ENCODE data around the gene FHOD3. TPM values are rescaled to one million over a fixed set of nuclear protein-coding genes. Genes with fewer than 3 reads are reported as not detected.
A peak's percentile ranks its signal among the peaks of the same experiment; 100 is the strongest.

Gene FHOD3
- total RNA-seq, 3 donors from 2014 or later, result 2.7 to 14.4 (median 4.0) TPM

DNA sequence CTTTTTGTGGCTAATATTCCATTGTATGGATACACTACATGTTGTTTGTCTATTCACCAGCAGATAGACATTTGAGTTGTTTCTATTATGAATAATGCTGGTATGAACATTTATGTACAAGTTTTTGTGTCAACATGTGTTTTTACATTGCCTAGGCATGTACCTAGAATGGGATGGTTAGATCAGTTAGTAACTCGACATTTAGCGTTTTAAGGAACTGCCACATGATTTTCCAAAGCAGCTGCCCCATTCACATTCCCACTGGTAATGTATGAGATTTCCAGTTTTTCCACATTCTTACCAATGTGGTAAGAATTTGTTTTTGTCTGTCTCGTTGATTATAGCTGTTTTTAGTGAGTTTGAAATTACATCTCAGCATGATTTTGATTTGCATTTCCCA lies 112.8 kb downstream of the FHOD3 start:
- DNase-seq (no peak), ATAC-seq (no peak)
- Histone ChIP-seq H3K4me1 (ENCODE audit: low read depth) (no peaks in the 10 kb centered on the region), H3K36me3 (ENCODE audit: low read depth) (no peaks in the 10 kb centered on the region), H3K4me3 (no peak overlapping the region), H3K9me3 (no peaks in the 10 kb centered on the region)
- intact Hi-C loops (cut with DNase I, micrococcal nuclease), result no loop called here
- TF ChIP-seq, protein P1, sequence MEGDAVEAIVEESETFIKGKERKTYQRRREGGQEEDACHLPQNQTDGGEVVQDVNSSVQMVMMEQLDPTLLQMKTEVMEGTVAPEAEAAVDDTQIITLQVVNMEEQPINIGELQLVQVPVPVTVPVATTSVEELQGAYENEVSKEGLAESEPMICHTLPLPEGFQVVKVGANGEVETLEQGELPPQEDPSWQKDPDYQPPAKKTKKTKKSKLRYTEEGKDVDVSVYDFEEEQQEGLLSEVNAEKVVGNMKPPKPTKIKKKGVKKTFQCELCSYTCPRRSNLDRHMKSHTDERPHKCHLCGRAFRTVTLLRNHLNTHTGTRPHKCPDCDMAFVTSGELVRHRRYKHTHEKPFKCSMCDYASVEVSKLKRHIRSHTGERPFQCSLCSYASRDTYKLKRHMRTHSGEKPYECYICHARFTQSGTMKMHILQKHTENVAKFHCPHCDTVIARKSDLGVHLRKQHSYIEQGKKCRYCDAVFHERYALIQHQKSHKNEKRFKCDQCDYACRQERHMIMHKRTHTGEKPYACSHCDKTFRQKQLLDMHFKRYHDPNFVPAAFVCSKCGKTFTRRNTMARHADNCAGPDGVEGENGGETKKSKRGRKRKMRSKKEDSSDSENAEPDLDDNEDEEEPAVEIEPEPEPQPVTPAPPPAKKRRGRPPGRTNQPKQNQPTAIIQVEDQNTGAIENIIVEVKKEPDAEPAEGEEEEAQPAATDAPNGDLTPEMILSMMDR (IDR thresholded peaks at IDR 0.05), result no peak

DNA sequence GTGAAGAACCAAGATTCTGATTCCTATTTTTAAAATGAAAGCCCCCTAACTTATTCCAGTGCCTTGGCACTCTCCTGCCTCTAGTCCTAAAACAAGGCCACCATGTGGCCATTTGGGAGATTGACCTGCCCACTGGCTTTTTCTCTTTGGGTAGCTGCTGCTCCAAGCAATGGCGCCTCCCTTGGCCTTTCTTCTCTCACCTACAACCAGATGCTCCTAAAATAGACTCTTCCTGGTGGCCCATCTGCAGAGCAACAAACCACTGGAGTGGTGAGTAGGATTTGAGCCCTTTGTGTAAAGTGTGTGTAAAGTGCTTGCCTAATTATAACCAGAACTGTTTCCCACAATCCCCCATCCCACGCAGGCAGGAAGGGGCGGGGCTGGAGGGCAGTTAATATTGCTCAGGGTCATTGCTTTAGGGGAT lies 114.2 kb downstream of the FHOD3 start:
- intact Hi-C loops (cut with DNase I, micrococcal nuclease), result no loop called here
- DNase-seq (peak in 1 of 3 donors; percentile 18), ATAC-seq (peak; percentile 37)
- no peaks in the 10 kb centered on the region for H3K4me1 ChIP-seq (ENCODE audit: low read depth)
- H3K9me3 ChIP-seq, result no peaks in the 10 kb centered on the region
- no peak overlapping the region for H3K4me3 ChIP-seq
- TF ChIP-seq, protein P1 (IDR thresholded peaks at IDR 0.05), result no peak
- H3K36me3 ChIP-seq (ENCODE audit: low read depth), result no peaks in the 10 kb centered on the region

DNA sequence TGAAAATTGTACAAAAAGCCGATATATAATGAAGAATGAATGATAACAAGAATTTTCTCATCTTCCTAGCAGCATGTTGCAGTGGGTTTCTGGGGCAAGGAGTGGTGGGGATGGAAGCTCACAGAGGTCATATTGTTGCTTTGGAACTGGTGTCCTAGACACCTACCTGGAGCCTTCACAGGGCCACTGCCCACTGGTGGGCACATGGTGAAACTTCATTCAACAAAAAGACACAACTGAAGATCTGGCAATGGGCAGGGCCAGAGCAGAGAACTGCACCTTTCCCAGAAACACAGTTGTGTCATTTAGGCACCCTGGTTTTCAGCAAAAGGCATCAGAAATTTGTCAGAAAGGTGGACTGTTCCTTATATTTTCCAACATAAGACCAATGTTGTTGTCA lies 115.3 kb downstream of the FHOD3 start:
- ATAC-seq, result peak; percentile 54
- intact Hi-C loops (cut with DNase I, micrococcal nuclease), result no loop called here
- H3K4me3 ChIP-seq, result no peak overlapping the region
- H3K36me3 ChIP-seq (ENCODE audit: low read depth), result no peaks in the 10 kb centered on the region
- H3K4me1 ChIP-seq (ENCODE audit: low read depth), result no peaks in the 10 kb centered on the region
- no peaks in the 10 kb centered on the region for H3K9me3 ChIP-seq
- TF ChIP-seq, protein P1 (IDR thresholded peaks at IDR 0.05), result no peak
- peak in 1 of 3 donors; percentile 29 for DNase-seq

DNA sequence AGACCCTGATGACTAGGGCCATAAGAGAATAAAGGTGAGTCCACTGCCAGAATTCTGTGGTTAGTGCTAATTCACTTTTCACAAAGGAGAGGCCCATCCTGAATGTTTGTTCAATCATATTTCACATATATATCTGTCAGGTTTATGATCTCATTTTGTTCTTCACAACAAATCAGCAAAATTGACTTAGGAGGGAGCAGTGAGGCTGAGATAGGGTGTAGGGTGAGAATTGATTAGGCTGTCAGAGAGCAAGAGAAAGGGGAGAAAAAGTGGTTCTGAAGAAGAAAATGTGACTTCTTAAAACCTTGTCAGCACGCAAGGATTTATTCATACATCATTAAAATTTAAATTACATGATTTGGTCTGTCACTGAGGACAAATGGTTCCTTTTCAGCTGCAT lies 117.7 kb downstream of the FHOD3 start:
- DNase-seq, result no peak
- Histone ChIP-seq H3K4me1 (ENCODE audit: low read depth) (no peaks in the 10 kb centered on the region), H3K4me3 (no peak overlapping the region), H3K9me3 (no peaks in the 10 kb centered on the region), H3K36me3 (ENCODE audit: low read depth) (no peaks in the 10 kb centered on the region)
- TF ChIP-seq, protein P1 (IDR thresholded peaks at IDR 0.05), result no peak
- intact Hi-C loops (cut with DNase I, micrococcal nuclease), result no loop called here
- no peak for ATAC-seq

DNA sequence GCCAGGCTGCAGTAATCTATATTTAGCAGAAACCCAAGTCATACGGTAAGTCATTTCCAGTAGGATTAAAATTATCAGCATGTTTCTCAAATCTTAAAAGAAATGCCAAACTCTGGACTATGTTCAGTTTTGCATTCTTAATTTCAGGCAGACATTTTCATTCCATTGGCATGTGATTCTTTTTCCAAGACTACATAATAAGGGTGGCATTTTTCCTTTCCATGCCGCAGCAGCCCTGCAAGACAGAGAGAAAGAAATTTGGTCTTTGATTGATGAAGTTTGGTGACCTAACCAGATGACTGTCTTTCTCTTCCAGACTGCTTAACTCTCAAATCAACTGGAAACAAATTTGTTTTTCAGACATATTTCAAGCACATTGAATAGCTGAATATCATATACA lies 118.1 kb downstream of the FHOD3 start:
- no peak for ATAC-seq
- Histone ChIP-seq H3K4me3 (no peak overlapping the region), H3K9me3 (no peaks in the 10 kb centered on the region), H3K36me3 (ENCODE audit: low read depth) (no peaks in the 10 kb centered on the region), H3K4me1 (ENCODE audit: low read depth) (no peaks in the 10 kb centered on the region)
- TF ChIP-seq, protein P1 (IDR thresholded peaks at IDR 0.05), result no peak
- intact Hi-C loops (cut with DNase I, micrococcal nuclease), result no loop called here
- no peak for DNase-seq

Measured in mucosa of descending colon (tissue), 3 donors.